IMR-90 (cell line): ENCODE measurements around the gene PIP4P1. TPM values are rescaled to one million over a fixed set of nuclear protein-coding genes. Genes with fewer than 3 reads are reported as not detected.
A peak's percentile ranks its signal among the peaks of the same experiment; 100 is the strongest.

Experiments used
- ATAC-seq: fragments of 200-7000 bp; cut with Tn5 transposase; 2 replicates; pipeline ENCODE4 v1.9.1; 2020; ENCODE audit warnings: low read depth, mild to moderate bottlenecking, moderate library complexity
- BruUV-seq: library from RNA; stranded (reverse); fragments of 400-500 nt; replicated peaks from 2 replicates; lab custom pipeline; 2021; lab: Mats Ljungman, UMichigan
- CTCF ChIA-PET: fragments of 300-600 bp; formaldehyde crosslinking; extraction: SDS; loops from one replicate; lab custom pipeline; 2021; ENCODE audit warnings: antibody characterized with exemption; lab: Yijun Ruan, JAX
- POLR2A ChIA-PET: fragments of 300-600 bp; sonication (Branson Sonifier 250); formaldehyde crosslinking; loops from one replicate; lab custom pipeline; 2022; ENCODE audit warnings: antibody characterized with exemption; ENCODE audit not compliant: unreplicated experiment; lab: Charles Lee
- DNase-seq: peaks from one replicate; pipeline ENCODE4 v3.0.0; 2013
- H2AFZ ChIP-seq: replicated peaks from 2 replicates; pipeline ENCODE3; 2013; ENCODE audit warnings: low read length, mild to moderate bottlenecking; ENCODE audit not compliant: poor library complexity
- H2AK5ac ChIP-seq: 2 replicates; pipeline ENCODE4 v1.6.1; 2013; ENCODE audit warnings: low read depth, low read length, inconsistent platforms
- H2AK9ac ChIP-seq: replicated peaks from 2 replicates; pipeline ENCODE3; 2013; ENCODE audit warnings: mild to moderate bottlenecking, low read depth, low read length, moderate library complexity; ENCODE audit not compliant: poor library complexity
- H2BK120ac ChIP-seq: 2 replicates; pipeline ENCODE4 v1.6.1; 2013; ENCODE audit warnings: low read depth, low read length, inconsistent platforms
- H2BK15ac ChIP-seq: 3 replicates; pipeline ENCODE4 v1.6.1; 2013; ENCODE audit warnings: low read depth, low read length, inconsistent platforms
- H2BK20ac ChIP-seq: 2 replicates; pipeline ENCODE4 v1.6.1; 2013; ENCODE audit warnings: low read depth, mild to moderate bottlenecking, inconsistent platforms, low read length, moderate library complexity
- H2BK5ac ChIP-seq: 2 replicates; pipeline ENCODE4 v1.6.1; 2013; ENCODE audit warnings: mild to moderate bottlenecking, low read depth, low read length, inconsistent platforms; ENCODE audit not compliant: poor library complexity, severe bottlenecking
- H3K14ac ChIP-seq: replicated peaks from 2 replicates; pipeline ENCODE4 v1.6.1; 2013; ENCODE audit warnings: low read depth, low read length, inconsistent platforms
- H3K18ac ChIP-seq: 2 replicates; pipeline ENCODE4 v1.6.1; 2013; ENCODE audit warnings: low read depth, low read length, control low read depth
- H3K23ac ChIP-seq: 2 replicates; pipeline ENCODE4 v1.6.1; 2013; ENCODE audit warnings: low read depth, low read length, inconsistent platforms
- H3K27ac ChIP-seq: 2 replicates; pipeline ENCODE4 v1.5.1; 2013; ENCODE audit warnings: mild to moderate bottlenecking, control low read depth, low read length; ENCODE audit not compliant: insufficient read depth
- H3K27me3 ChIP-seq: 2 replicates; pipeline ENCODE4 v1.6.1; 2013; ENCODE audit warnings: low read length; ENCODE audit not compliant: control insufficient read depth, insufficient read depth
- H3K36me3 ChIP-seq: 2 replicates; pipeline ENCODE4 v1.6.1; 2013; ENCODE audit warnings: low read length, mixed read lengths; ENCODE audit not compliant: control insufficient read depth, insufficient read depth
- H3K4ac ChIP-seq: 2 replicates; pipeline ENCODE4 v1.6.1; 2013; ENCODE audit warnings: low read depth, low read length, inconsistent platforms
- H3K4me1 ChIP-seq: 2 replicates; pipeline ENCODE4 v1.6.1; 2013; ENCODE audit warnings: low read length, mixed read lengths; ENCODE audit not compliant: control insufficient read depth, insufficient read depth
- H3K4me2 ChIP-seq: 2 replicates; pipeline ENCODE4 v1.6.1; 2013; ENCODE audit warnings: low read depth, mild to moderate bottlenecking, control low read depth, low read length, moderate library complexity
- H3K4me3 ChIP-seq: 2 replicates; pipeline ENCODE4 v1.5.1; 2013; ENCODE audit warnings: low read depth, mild to moderate bottlenecking, control low read depth, low read length, moderate library complexity; ENCODE audit not compliant: insufficient read depth
- H3K56ac ChIP-seq: 2 replicates; pipeline ENCODE4 v1.6.1; 2013; ENCODE audit warnings: low read length, inconsistent platforms; ENCODE audit not compliant: insufficient read depth; ENCODE audit errors: extremely low read depth
- H3K79me1 ChIP-seq, 2 experiments: 2 replicates each; pipeline ENCODE4 v1.6.1; 2013; ENCODE audit warnings: low read length in 2 of 2, inconsistent platforms in 1 of 2, low read depth in 1 of 2
- H3K9ac ChIP-seq: 2 replicates; pipeline ENCODE4 v1.6.1; 2013; ENCODE audit warnings: low read depth, low read length, control low read depth
- H3K9me1 ChIP-seq: 2 replicates; pipeline ENCODE4 v1.6.1; 2013; ENCODE audit warnings: low read length, inconsistent platforms; ENCODE audit not compliant: insufficient read depth
- H3K9me3 ChIP-seq: 2 replicates; pipeline ENCODE4 v1.6.1; 2013; ENCODE audit warnings: low read length; ENCODE audit not compliant: control insufficient read depth, insufficient read depth
- H4K20me1 ChIP-seq: 2 replicates; pipeline ENCODE4 v1.6.1; 2013; ENCODE audit warnings: low read length, inconsistent platforms; ENCODE audit not compliant: insufficient read depth
- H4K5ac ChIP-seq: 2 replicates; pipeline ENCODE4 v1.6.1; 2013; ENCODE audit warnings: mild to moderate bottlenecking, low read depth, low read length, control low read depth
- H4K8ac ChIP-seq, 2 experiments: 2 replicates each; pipeline ENCODE4 v1.6.1; 2013; ENCODE audit warnings: low read depth in 2 of 2, low read length in 2 of 2, control low read depth in 1 of 2, inconsistent platforms in 1 of 2
- H4K91ac ChIP-seq: 2 replicates; pipeline ENCODE4 v1.6.1; 2013; ENCODE audit warnings: low read depth, low read length, inconsistent platforms; ENCODE audit not compliant: insufficient read depth
- BHLHE40 ChIP-seq: fragments of 150-350 bp; IDR thresholded peaks from 2 replicates; pipeline ENCODE4 v1.6.1; 2016; ENCODE audit warnings: mild to moderate bottlenecking, low read depth, low read length
- CEBPB ChIP-seq: IDR thresholded peaks from 2 replicates; pipeline ENCODE4 v1.6.1; 2012; ENCODE audit warnings: low read depth, low read length, improper control_type of control experiment
- CHD1 ChIP-seq: IDR thresholded peaks from 2 replicates; pipeline ENCODE4 v1.6.1; 2012; ENCODE audit warnings: low read depth, low read length, improper control_type of control experiment
- FOS ChIP-seq: fragments of 150-350 bp; IDR thresholded peaks from 2 replicates; pipeline ENCODE4 v1.6.1; 2016; ENCODE audit warnings: low read depth, low read length
- MAFK ChIP-seq: IDR thresholded peaks from 2 replicates; pipeline ENCODE4 v1.6.1; 2012; ENCODE audit warnings: low read depth, low read length, improper control_type of control experiment
- MAZ ChIP-seq: IDR thresholded peaks from 2 replicates; pipeline ENCODE4 v1.6.1; 2012; ENCODE audit warnings: low read depth, mild to moderate bottlenecking, low read length, improper control_type of control experiment, moderate library complexity, borderline replicate concordance
- MXI1 ChIP-seq: IDR thresholded peaks from 2 replicates; pipeline ENCODE4 v1.6.1; 2012; ENCODE audit warnings: low read depth, mild to moderate bottlenecking, low read length, moderate library complexity, borderline replicate concordance
- NFE2L2 ChIP-seq: fragments of 150-350 bp; IDR thresholded peaks from 2 replicates; pipeline ENCODE4 v1.6.1; 2016; ENCODE audit warnings: low read depth, mild to moderate bottlenecking, low read length
- POLR2A ChIP-seq: IDR thresholded peaks from 2 replicates; pipeline ENCODE4 v1.6.1; 2012; ENCODE audit warnings: mild to moderate bottlenecking, low read depth, low read length
- RAD21 ChIP-seq: IDR thresholded peaks from 2 replicates; pipeline ENCODE4 v1.6.1; 2012; ENCODE audit warnings: low read length, improper control_type of control experiment
- RCOR1 ChIP-seq: IDR thresholded peaks from 2 replicates; pipeline ENCODE4 v1.6.1; 2012; ENCODE audit warnings: mild to moderate bottlenecking, low read length, improper control_type of control experiment; ENCODE audit not compliant: insufficient replicate concordance
- RFX5 ChIP-seq: IDR thresholded peaks from 2 replicates; pipeline ENCODE4 v1.8.0; 2012; ENCODE audit warnings: low read depth, mild to moderate bottlenecking, low read length, moderate library complexity
- SMC3 ChIP-seq: fragments of 150-350 bp; IDR thresholded peaks from 2 replicates; pipeline ENCODE4 v1.6.1; 2016; ENCODE audit warnings: low read depth, mild to moderate bottlenecking, antibody characterized with exemption, low read length, moderate library complexity
- WGBS, 2 experiments: methylation state at CpG; one replicate each; pipeline versions ENCODE4 v1.1.5 to v1.1.7; 2013; ENCODE audit warnings: missing lambda C conversion rate in 2 of 2; ENCODE audit not compliant: insufficient read length in 1 of 2; ENCODE audit errors: extremely low coverage in 2 of 2; 5-methylcytosine and 5-hydroxymethylcytosine counted together
- dilution Hi-C: fragments of 300-500 bp; cut with HindIII; formaldehyde crosslinking; loops from one replicate; pipeline ENCODE4 v1.14.3; 2018; ENCODE audit warnings: low sequenced_read_pairs; ENCODE audit not compliant: unreplicated experiment
- in situ Hi-C: fragments of 300-500 bp; cut with MboI; formaldehyde crosslinking; loops from 3 replicates; pipeline ENCODE4 v1.14.3; 2019; ENCODE audit warnings: low sequenced_read_pairs, inconsistent platforms, mixed read lengths
- intact Hi-C: fragments of 100-400 bp; cut with micrococcal nuclease; formaldehyde crosslinking; loops from 2 replicates; pipeline ENCODE4 v1.10.0; 2022
- polyA plus RNA-seq, 3 experiments: library from polyadenylated mRNA; depleted of rRNA; stranded (reverse); fragments of >200 nt; gene quantifications; 2 replicates each; pipeline ENCODE4 v1.2.3, GENCODE V29; 2012; ENCODE audit warnings: low replicate concordance in 1 of 3
- total RNA-seq: library from RNA; depleted of rRNA; stranded (reverse); fragments of >200 nt; gene quantifications from 2 replicates; pipeline ENCODE4 v1.2.3, GENCODE V29; 2012
- TF ChIP-seq, protein P1 (sequence below): fragments of 150-350 bp; IDR thresholded peaks from 2 replicates; pipeline ENCODE4 v1.6.1; 2016; ENCODE audit warnings: low read depth, mild to moderate bottlenecking, low read length, moderate library complexity, borderline replicate concordance
- TF ChIP-seq, protein P2 (sequence below): conservative IDR thresholded peaks from 2 replicates; pipeline ENCODE4 v1.5.1; 2012; ENCODE audit warnings: mild to moderate bottlenecking, low read depth, low read length, improper control_type of control experiment
- TF ChIP-seq, protein P3 (sequence below): fragments of 150-350 bp; IDR thresholded peaks from 2 replicates; pipeline ENCODE4 v1.6.1; 2017; ENCODE audit warnings: mild to moderate bottlenecking, antibody characterized with exemption, low read length, low read depth

The PIP4P1 gene
- total and polyA plus RNA-seq, 2 of the 4 experiments (the other 2 are of a cell fraction): 15.2 to 27.8 TPM

DNA sequence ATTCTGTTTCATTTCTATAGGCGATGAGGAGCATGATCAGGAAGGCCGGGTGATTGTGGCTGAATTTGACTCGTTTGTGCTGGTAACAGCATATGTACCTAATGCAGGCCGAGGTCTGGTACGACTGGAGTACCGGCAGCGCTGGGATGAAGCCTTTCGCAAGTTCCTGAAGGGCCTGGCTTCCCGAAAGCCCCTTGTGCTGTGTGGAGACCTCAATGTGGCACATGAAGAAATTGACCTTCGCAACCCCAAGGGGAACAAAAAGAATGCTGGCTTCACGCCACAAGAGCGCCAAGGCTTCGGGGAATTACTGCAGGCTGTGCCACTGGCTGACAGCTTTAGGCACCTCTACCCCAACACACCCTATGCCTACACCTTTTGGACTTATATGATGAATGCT, 4.3 kb downstream of the PIP4P1 start:
- Histone ChIP-seq H3K27me3 (no peaks in the 10 kb centered on the region), H2AK5ac (no peak overlapping the region), H4K8ac (no peak overlapping the region), H4K91ac (no peak overlapping the region), H3K9me3 (no peaks in the 10 kb centered on the region), H2AFZ (no peak overlapping the region), H2BK20ac (no peak overlapping the region), H3K14ac (no peak overlapping the region), H2AK9ac (no peak overlapping the region), H3K9ac (no peak overlapping the region), H3K23ac (no peak overlapping the region), H3K4ac (no peak overlapping the region), H3K79me1 (peaks cover 29 to 51% of the 10 kb centered on the region in 2 experiments), H3K27ac (no peak overlapping the region), H3K4me3 (no peak overlapping the region), H2BK15ac (no peak overlapping the region), H4K20me1 (0 out of 2 replicates have a peak, but pooled peaks cover 3% of the 10 kb centered on the region), H3K4me2 (no peak overlapping the region), H3K36me3 (peaks cover 24% of the 10 kb centered on the region), H4K5ac (no peak overlapping the region), H2BK120ac (no peak overlapping the region), H2BK5ac (no peak overlapping the region), H3K4me1 (0 out of 2 replicates have a peak, but pooled peaks cover 4% of the 10 kb centered on the region), H3K9me1 (peaks cover 10% of the 10 kb centered on the region; the same call in 1 of the 2 replicates), H3K56ac (no peak overlapping the region), H3K18ac (no peak overlapping the region)
- in situ Hi-C loops: loop anchor here (25.0 kb wide), 1 partner anchor 630 kb away; the partner anchor contains the start of gene ZNF219
- ChIA-PET CTCF (no interaction called here), POLR2A (no interaction called here)
- dilution Hi-C loops: no loop called here
- intact Hi-C loops: loop anchor here (1.0 kb wide), 2 partner anchors 45 to 152 kb away; no protein-coding TSS in a partner anchor
- DNase-seq (no peak), ATAC-seq (no peak)
- WGBS, 2 experiments: 94% methylated on average over 8 of the region's 13 CpGs; no CpG with 5 or more reads in 1 of the 2 experiments
- TF ChIP-seq CHD1 (no peak), RFX5 (no peak), MXI1 (no peak), RCOR1 (no peak), POLR2A (no peak), BHLHE40 (no peak), RAD21 (no peak), MAFK (no peak), MAZ (no peak), NFE2L2 (no peak), CEBPB (no peak), FOS (no peak), SMC3 (no peak)
- TF ChIP-seq, protein P1, sequence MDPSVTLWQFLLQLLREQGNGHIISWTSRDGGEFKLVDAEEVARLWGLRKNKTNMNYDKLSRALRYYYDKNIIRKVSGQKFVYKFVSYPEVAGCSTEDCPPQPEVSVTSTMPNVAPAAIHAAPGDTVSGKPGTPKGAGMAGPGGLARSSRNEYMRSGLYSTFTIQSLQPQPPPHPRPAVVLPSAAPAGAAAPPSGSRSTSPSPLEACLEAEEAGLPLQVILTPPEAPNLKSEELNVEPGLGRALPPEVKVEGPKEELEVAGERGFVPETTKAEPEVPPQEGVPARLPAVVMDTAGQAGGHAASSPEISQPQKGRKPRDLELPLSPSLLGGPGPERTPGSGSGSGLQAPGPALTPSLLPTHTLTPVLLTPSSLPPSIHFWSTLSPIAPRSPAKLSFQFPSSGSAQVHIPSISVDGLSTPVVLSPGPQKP: no peak
- TF ChIP-seq, protein P2, sequence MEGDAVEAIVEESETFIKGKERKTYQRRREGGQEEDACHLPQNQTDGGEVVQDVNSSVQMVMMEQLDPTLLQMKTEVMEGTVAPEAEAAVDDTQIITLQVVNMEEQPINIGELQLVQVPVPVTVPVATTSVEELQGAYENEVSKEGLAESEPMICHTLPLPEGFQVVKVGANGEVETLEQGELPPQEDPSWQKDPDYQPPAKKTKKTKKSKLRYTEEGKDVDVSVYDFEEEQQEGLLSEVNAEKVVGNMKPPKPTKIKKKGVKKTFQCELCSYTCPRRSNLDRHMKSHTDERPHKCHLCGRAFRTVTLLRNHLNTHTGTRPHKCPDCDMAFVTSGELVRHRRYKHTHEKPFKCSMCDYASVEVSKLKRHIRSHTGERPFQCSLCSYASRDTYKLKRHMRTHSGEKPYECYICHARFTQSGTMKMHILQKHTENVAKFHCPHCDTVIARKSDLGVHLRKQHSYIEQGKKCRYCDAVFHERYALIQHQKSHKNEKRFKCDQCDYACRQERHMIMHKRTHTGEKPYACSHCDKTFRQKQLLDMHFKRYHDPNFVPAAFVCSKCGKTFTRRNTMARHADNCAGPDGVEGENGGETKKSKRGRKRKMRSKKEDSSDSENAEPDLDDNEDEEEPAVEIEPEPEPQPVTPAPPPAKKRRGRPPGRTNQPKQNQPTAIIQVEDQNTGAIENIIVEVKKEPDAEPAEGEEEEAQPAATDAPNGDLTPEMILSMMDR: no peak
- TF ChIP-seq, protein P3, sequence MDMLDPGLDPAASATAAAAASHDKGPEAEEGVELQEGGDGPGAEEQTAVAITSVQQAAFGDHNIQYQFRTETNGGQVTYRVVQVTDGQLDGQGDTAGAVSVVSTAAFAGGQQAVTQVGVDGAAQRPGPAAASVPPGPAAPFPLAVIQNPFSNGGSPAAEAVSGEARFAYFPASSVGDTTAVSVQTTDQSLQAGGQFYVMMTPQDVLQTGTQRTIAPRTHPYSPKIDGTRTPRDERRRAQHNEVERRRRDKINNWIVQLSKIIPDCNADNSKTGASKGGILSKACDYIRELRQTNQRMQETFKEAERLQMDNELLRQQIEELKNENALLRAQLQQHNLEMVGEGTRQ: no peak
- TSS peak; percentile 89 for BruUV-seq
